HepG2 (cell line): Measurements from ENCODE around the gene GFOD1. TPM values are rescaled to one million over a fixed set of nuclear protein-coding genes. Genes with fewer than 3 reads are reported as not detected.

Experiments used
- ATAC-seq: fragments of 200-7000 bp; cut with Tn5 transposase; 3 replicates; pipeline ENCODE4 v1.9.1; 2020; ENCODE audit warnings: mild to moderate bottlenecking, moderate library complexity
- BruUV-seq: library from RNA; stranded (reverse); fragments of 400-500 nt; replicated peaks from 2 replicates; lab custom pipeline; 2021; lab: Mats Ljungman, UMichigan
- CTCF ChIA-PET: fragments of 300-600 bp; formaldehyde crosslinking; extraction: SDS; loops from one replicate; lab custom pipeline; 2021; ENCODE audit warnings: low total read pairs, inconsistent platforms, low intra/inter-chr PET ratio; lab: Yijun Ruan, JAX
- POLR2A ChIA-PET: fragments of 350-600 bp; sonication (Branson Sonifier 250); formaldehyde crosslinking; loops from one replicate; lab custom pipeline; 2020; ENCODE audit warnings: antibody characterized with exemption, inconsistent platforms; lab: Yijun Ruan, JAX
- DNase-seq: peaks from one replicate; pipeline ENCODE4 v3.0.0-alpha.2; 2015; ENCODE audit warnings: low spot score
- FAIRE-seq: peaks from 3 replicates; lab custom pipeline; 2011; peaks lifted over from hg19 to GRCh38; lab: Jason Lieb, UNC
- H2AFZ ChIP-seq: one replicate; pipeline ENCODE4 v1.6.1; 2011; ENCODE audit warnings: low read length, inconsistent platforms
- H3K27ac ChIP-seq: fragments of 300-600 bp; 3 replicates; pipeline ENCODE4 v1.8.0; 2011; ENCODE audit warnings: mixed run types, mild to moderate bottlenecking, mixed read lengths, low read length, inconsistent platforms; ENCODE audit not compliant: insufficient read depth; ENCODE audit errors: extremely low read length
- H3K27me3 ChIP-seq, 2 experiments: fragments of 200-600 bp in 1 of 2; 2 replicates in 1 of 2; 3 replicates in 1 of 2; pipeline versions ENCODE4 v1.6.0 to v1.8.0; 2011; ENCODE audit warnings: low read length in 2 of 2, mild to moderate bottlenecking in 2 of 2, moderate library complexity in 2 of 2, inconsistent platforms in 1 of 2; ENCODE audit not compliant: insufficient read depth in 2 of 2, control insufficient read depth in 1 of 2
- H3K36me3 ChIP-seq, 2 experiments: fragments of 200-600 bp in 1 of 2; replicated peaks in 1 of 2; 2 replicates in 1 of 2; 3 replicates in 1 of 2; pipeline versions ENCODE4 v1.5.1 to v1.8.0; 2011; ENCODE audit warnings: low read length in 2 of 2, inconsistent platforms in 1 of 2; ENCODE audit not compliant: insufficient read depth in 2 of 2, control insufficient read depth in 1 of 2
- H3K4me1 ChIP-seq: 2 replicates; pipeline ENCODE4 v1.5.1; 2012; ENCODE audit warnings: low read length, inconsistent platforms; ENCODE audit not compliant: insufficient read depth
- H3K4me2 ChIP-seq: 2 replicates; pipeline ENCODE4 v1.6.0; 2011; ENCODE audit warnings: low read depth, low read length, inconsistent platforms
- H3K4me3 ChIP-seq, 3 experiments: fragments of 200-600 bp in 1 of 3; sonication (generic), shearing (Covaris generic) in 1 of 3; replicated peaks in 1 of 3; 2 replicates each; pipeline ENCODE4 v1.5.1; 2011 to 2016; ENCODE audit warnings: low read length in 3 of 3, inconsistent platforms in 2 of 3, low read depth in 2 of 3, mild to moderate bottlenecking in 2 of 3, control low read depth in 1 of 3, mixed read lengths in 1 of 3; ENCODE audit not compliant: insufficient read depth in 1 of 3
- H3K79me2 ChIP-seq: one replicate; pipeline ENCODE4 v1.6.1; 2011; ENCODE audit warnings: low read length, inconsistent platforms; ENCODE audit not compliant: insufficient read depth
- H3K9ac ChIP-seq: 2 replicates; pipeline ENCODE4 v1.6.0; 2011; ENCODE audit warnings: mild to moderate bottlenecking, low read depth, low read length, inconsistent platforms; ENCODE audit not compliant: insufficient read depth
- H3K9me3 ChIP-seq: 2 replicates; pipeline ENCODE4 v1.5.1; 2012; ENCODE audit warnings: mild to moderate bottlenecking, low read length
- H4K20me1 ChIP-seq: 2 replicates; pipeline ENCODE4 v1.6.0; 2011; ENCODE audit warnings: inconsistent platforms, mild to moderate bottlenecking, low read length, moderate library complexity; ENCODE audit not compliant: insufficient read depth
- RAD51 ChIP-seq: fragments of 450-650 bp; IDR thresholded peaks from 2 replicates; pipeline ENCODE4 v1.6.1; 2016; ENCODE audit warnings: borderline replicate concordance
- ZNF12 ChIP-seq: sonication (generic); formaldehyde crosslinking; IDR thresholded peaks from 2 replicates; pipeline ENCODE4 v1.5.0; 2020; ENCODE audit warnings: missing genetic modification reagents
- ZNF564 ChIP-seq: sonication (generic); formaldehyde crosslinking; IDR thresholded peaks from 2 replicates; pipeline ENCODE4 v1.8.1; 2023; ENCODE audit warnings: mild to moderate bottlenecking, missing genetic modification reagents
- ZNF672 ChIP-seq: sonication (generic); formaldehyde crosslinking; IDR thresholded peaks from 2 replicates; pipeline ENCODE4 v1.8.1; 2022; ENCODE audit warnings: missing genetic modification reagents
- WGBS: methylation state at CpG from one replicate; pipeline ENCODE4 v1.1.6; 2017; ENCODE audit warnings: low lambda C conversion rate; 5-methylcytosine and 5-hydroxymethylcytosine counted together
- in situ Hi-C: cut with HindIII; loops from 2 replicates; pipeline ENCODE4 v1.10.0; 2017; ENCODE audit warnings: low pct_unique_long_range_greater_than_20kb; ENCODE audit not compliant: extremely low pct_ligation_motif_present
- intact Hi-C: fragments of 100-400 bp; cut with micrococcal nuclease; formaldehyde crosslinking; loops from one replicate; pipeline ENCODE4 v1.10.0; 2022; ENCODE audit not compliant: unreplicated experiment
- polyA plus RNA-seq, 8 experiments: library from polyadenylated mRNA; depleted of rRNA in 3 of 8; stranded (reverse) in 7 of 8; unstranded in 1 of 8; fragments of >200 nt; fragmentation: Illumina TruSeq in 4 of 8; extraction: Trizol in 4 of 8; gene quantifications; 2 replicates each; pipeline versions ENCODE4 v1.2.1 to v1.2.3, GENCODE V29; 2011 to 2016; ENCODE audit warnings: low read depth in 4 of 8, missing spikeins in 1 of 8, mixed read lengths in 1 of 8; ENCODE audit not compliant: insufficient read depth in 1 of 8
- total RNA-seq, 5 experiments: library from RNA; depleted of rRNA; stranded (reverse); fragments of >200 nt; fragmentation: Illumina TruSeq; extraction: Trizol; gene quantifications; 2 replicates each; pipeline ENCODE4 v1.2.3, GENCODE V29; 2016; ENCODE audit warnings: low read depth in 1 of 5
- TF ChIP-seq, protein P1 (sequence below): sonication (generic); formaldehyde crosslinking; IDR thresholded peaks from 2 replicates; pipeline ENCODE4 v1.8.1; 2023; ENCODE audit warnings: mild to moderate bottlenecking, missing genetic modification reagents, borderline replicate concordance
- TF ChIP-seq, protein P2 (sequence below): sonication (generic); formaldehyde crosslinking; IDR thresholded peaks from 2 replicates; pipeline ENCODE4 v1.4.0; 2020; ENCODE audit warnings: missing genetic modification reagents

Gene GFOD1
- total and polyA plus RNA-seq, 2 of the 13 experiments (the other 11 are each of a cell fraction or from before 2014, with no cell fraction given): 1.9 to 6.4 TPM

DNA sequence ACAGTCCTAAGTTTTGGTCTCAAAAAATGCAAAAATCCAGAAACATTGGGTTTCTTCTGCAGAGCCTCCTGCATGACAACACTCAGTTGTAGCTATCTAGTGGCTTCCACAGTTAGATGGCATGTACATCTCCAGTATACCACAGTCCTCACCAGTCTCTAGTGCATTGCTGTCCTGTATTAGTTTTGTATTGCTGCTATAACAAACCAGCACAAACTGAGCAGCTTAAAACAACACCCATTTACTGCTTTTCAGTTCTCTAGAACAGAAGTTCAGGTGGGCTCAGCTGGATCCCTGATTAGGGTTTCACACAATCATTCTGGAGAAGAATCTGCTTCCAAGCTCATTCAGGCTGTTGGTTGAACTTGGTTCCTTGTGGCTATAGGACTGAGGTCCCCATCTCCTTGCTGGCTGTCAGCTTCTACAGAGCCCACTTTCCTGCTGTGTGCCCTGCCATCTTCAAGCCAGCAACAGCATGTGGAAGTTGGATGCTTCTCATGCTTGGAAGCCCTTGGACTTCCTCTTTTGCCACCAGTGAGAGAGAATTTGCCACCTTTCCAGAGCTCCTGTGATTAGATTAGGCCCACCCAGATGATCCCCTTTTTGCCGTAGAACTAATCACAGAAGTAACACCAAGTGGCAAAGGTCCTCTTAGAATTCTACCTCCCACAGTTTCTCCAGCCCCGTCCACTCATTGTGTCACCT is 110.2 kb downstream of the GFOD1 start:
- DNase-seq (no peak), FAIRE-seq (peak; percentile 43), ATAC-seq (no peak)
- intact Hi-C loops (no loop called here), in situ Hi-C loops (no loop called here)
- Histone ChIP-seq H3K79me2 (no peaks in the 10 kb centered on the region), H4K20me1 (no peaks in the 10 kb centered on the region), H2AFZ (no peak overlapping the region), H3K9me3 (no peaks in the 10 kb centered on the region), H3K4me3 (no peak overlapping the region), H3K27me3 (no peaks in the 10 kb centered on the region), H3K9ac (no peak overlapping the region), H3K27ac (no peak overlapping the region), H3K36me3 (no peaks in the 10 kb centered on the region), H3K4me1 (no peaks in the 10 kb centered on the region), H3K4me2 (no peak overlapping the region)
- BruUV-seq: no TSS peak
- TF ChIP-seq ZNF564 (no peak), ZNF672 (no peak), RAD51 (no peak), ZNF12 (CRISPR knock-in tag) (peak; percentile 96)
- TF ChIP-seq, protein P1, sequence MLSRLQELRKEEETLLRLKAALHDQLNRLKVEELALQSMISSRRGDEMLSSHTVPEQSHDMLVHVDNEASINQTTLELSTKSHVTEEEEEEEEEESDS (CRISPR knock-in tag): no peak
- ChIA-PET CTCF (no interaction called here), POLR2A (no interaction called here)
- 97% methylated on average over 2 of the region's 2 CpGs for WGBS

DNA sequence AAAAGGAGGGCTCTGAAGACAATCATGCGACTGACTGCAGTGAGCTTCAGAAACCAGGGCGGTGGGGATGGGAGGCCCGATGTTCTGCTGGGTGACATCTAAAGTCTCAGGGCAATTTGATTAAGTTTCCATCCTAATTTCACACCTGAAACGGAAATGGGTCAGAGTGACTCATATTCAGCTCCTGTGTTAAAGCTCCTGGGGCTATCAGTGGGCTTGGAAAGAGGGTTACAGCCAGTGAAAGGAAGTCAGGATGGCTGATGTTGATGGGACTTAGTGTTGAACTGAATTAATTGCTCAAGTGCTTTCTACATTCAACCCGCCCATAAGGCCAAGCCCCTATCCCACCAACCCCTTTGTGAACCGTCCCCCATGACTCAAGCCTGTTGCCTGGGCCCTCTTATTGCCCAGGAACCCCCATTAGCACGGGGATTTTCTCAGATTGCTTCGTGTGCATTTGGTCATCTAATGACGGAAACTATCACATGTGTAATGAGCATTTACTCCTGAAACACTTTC is 112.0 kb downstream of the GFOD1 start:
- in situ Hi-C loops: no loop called here
- H3K27ac ChIP-seq: no peak overlapping the region
- H2AFZ ChIP-seq: no peak overlapping the region
- H3K79me2 ChIP-seq: no peaks in the 10 kb centered on the region
- no peak overlapping the region for H3K4me3 ChIP-seq
- BruUV-seq: no TSS peak
- TF ChIP-seq, protein P2, sequence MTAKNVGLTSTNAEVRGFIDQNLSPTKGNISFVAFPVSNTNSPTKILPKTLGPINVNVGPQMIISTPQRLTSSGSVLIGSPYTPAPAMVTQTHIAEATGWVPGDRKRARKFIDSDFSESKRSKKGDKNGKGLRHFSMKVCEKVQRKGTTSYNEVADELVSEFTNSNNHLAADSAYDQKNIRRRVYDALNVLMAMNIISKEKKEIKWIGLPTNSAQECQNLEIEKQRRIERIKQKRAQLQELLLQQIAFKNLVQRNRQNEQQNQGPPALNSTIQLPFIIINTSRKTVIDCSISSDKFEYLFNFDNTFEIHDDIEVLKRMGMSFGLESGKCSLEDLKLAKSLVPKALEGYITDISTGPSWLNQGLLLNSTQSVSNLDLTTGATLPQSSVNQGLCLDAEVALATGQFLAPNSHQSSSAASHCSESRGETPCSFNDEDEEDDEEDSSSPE (CRISPR knock-in tag): no peak
- peaks cover 12% of the 10 kb centered on the region for H3K4me1 ChIP-seq
- DNase-seq: no peak
- intact Hi-C loops: no loop called here
- H3K9ac ChIP-seq: no peak overlapping the region
- H3K9me3 ChIP-seq: no peaks in the 10 kb centered on the region
- FAIRE-seq: no peak
- WGBS: 97% methylated on average over 9 of the region's 9 CpGs
- no peaks in the 10 kb centered on the region for H4K20me1 ChIP-seq
- no peaks in the 10 kb centered on the region for H3K27me3 ChIP-seq
- ChIA-PET POLR2A (no interaction called here), CTCF (no interaction called here)
- no peak overlapping the region for H3K4me2 ChIP-seq
- H3K36me3 ChIP-seq: no peaks in the 10 kb centered on the region
- no peak for ATAC-seq
